ENCODE measurements around the gene MEOX2. TPM values are rescaled to one million over a fixed set of nuclear protein-coding genes. Genes with fewer than 3 reads are reported as not detected.

MEOX2 gene
- total RNA-seq, 6 experiments from 2014 or later, result 0.14 to 0.54 (median 0.33) TPM; not detected in 1

DNA sequence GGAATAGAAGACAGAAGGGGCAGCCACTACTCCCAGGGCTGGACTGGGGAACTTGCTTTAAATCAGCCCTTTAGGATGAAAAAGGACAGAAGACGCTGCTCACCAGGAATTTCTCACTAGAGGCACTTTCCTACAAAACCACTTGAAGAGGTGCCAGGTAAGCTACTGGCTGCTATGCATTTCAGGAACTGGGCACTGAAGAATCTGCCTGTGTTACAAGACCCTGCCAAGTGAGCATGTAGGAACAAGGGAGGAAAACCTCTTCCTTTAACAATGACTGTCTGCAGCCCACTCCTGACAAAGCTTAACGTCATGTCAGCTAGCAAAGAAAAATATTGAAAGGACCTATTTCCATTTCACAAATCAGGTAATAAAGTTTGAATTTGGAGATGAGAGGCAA lies 118.8 kb downstream of the MEOX2 start:
- Histone ChIP-seq H3K9me3 (no peaks in the 10 kb centered on the region), H3K4me3 (no peak overlapping the region), H3K4me1 (peaks cover 0 to 35% (median 0%) of the 10 kb centered on the region in 4 donors), H3K27me3 (no peaks in the 10 kb centered on the region), H3K27ac (peak overlapping the region in 1 of 3 donors; percentile 12), H3K36me3 (no peaks in the 10 kb centered on the region)
- intact Hi-C loops (cut with DNase I), result no loop called here
- ATAC-seq (peak in 2 of 4 donors; percentile 14 to 21), DNase-seq (no peak)
- WGBS (ENCODE audit: insufficient coverage, low coverage, low lambda C conversion rate, missing lambda C conversion rate), result 28% methylated on average over 2 of the region's 2 CpGs
- TF ChIP-seq, protein P1, sequence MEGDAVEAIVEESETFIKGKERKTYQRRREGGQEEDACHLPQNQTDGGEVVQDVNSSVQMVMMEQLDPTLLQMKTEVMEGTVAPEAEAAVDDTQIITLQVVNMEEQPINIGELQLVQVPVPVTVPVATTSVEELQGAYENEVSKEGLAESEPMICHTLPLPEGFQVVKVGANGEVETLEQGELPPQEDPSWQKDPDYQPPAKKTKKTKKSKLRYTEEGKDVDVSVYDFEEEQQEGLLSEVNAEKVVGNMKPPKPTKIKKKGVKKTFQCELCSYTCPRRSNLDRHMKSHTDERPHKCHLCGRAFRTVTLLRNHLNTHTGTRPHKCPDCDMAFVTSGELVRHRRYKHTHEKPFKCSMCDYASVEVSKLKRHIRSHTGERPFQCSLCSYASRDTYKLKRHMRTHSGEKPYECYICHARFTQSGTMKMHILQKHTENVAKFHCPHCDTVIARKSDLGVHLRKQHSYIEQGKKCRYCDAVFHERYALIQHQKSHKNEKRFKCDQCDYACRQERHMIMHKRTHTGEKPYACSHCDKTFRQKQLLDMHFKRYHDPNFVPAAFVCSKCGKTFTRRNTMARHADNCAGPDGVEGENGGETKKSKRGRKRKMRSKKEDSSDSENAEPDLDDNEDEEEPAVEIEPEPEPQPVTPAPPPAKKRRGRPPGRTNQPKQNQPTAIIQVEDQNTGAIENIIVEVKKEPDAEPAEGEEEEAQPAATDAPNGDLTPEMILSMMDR (IDR thresholded peaks at IDR 0.05), result no peak
- no peak for TF ChIP-seq POLR2A (IDR thresholded peaks at IDR 0.05)

DNA sequence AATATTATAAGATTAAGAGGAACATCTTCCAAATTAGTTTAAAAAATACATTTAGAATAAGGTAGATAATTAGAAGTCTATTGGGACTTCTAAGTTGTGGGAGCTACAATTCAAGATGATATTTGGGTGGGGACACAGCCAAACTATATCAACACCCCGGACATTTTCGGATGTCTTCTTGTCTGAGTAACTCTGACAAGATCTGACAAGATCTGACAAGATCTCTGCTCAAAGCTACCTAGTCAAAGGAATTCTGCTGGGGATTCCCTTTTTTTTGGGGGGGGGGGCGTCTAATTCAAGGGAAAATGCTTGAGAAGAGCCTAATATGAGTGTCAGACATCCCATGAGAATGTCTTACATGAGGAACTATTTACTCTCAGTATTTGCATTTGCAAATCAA lies 119.4 kb downstream of the MEOX2 start:
- intact Hi-C loops (cut with DNase I), result no loop called here
- DNase-seq (no peak), ATAC-seq (peak in 1 of 4 donors; percentile 24)
- TF ChIP-seq, protein P1 (IDR thresholded peaks at IDR 0.05), result no peak
- no peak for TF ChIP-seq POLR2A (IDR thresholded peaks at IDR 0.05)
- Histone ChIP-seq H3K4me1 (peaks cover 0 to 39% (median 0%) of the 10 kb centered on the region in 4 donors), H3K36me3 (no peaks in the 10 kb centered on the region), H3K27ac (peak overlapping the region in 1 of 3 donors; percentile 17), H3K27me3 (no peaks in the 10 kb centered on the region), H3K9me3 (no peaks in the 10 kb centered on the region), H3K4me3 (no peak overlapping the region)
- WGBS (ENCODE audit: insufficient coverage, low coverage, low lambda C conversion rate, missing lambda C conversion rate), result 60% methylated on average over 3 of the region's 3 CpGs

DNA sequence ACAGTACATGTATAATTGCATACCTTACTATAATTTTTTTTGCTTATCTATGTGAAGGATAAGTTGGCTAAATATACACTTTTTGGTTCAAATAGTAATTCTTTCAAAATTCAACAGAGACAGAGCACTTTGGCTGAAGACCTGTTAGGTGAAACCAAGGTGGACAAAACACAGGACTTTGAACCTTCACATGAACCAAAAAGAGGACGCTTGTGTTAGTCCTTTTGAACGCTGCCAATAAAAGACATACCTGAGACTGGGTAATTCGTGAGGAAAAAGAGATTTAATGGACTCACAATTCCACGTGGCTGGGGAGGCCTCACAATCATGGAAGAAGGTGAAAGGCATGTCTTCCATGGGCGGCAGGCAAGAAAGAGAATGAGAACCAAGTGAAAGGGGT lies 120.0 kb downstream of the MEOX2 start:
- peak; percentile 27 to 71 (median 63) for ATAC-seq
- TF ChIP-seq, protein P1 (IDR thresholded peaks at IDR 0.05), result no peak
- no peak for TF ChIP-seq POLR2A (IDR thresholded peaks at IDR 0.05)
- no peaks in the 10 kb centered on the region for H3K27me3 ChIP-seq

DNA sequence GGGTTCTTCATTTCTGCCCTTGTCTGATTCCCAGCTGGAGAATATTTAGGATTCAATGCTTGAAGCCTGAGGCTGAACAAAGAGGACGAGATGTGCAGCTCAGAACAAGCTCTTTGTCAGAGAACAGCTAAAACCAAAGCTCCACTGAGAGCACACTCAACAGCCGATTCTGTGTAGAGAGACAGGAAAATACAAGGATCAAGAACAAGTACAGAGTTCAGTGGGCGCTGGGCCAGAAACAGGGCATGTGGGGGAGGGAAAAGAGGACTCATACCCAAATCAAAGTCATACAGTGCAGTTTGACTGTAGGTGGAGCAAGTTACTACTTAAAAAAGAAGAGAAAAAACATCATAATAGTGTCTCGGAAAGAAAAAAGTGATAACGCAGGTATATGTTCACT lies 124.6 kb downstream of the MEOX2 start, which contains the start of gene AGMO:
Gene AGMO, minus strand, starts transcription at position 181 of the 400 bp plus-strand sequence.
- no peaks in the 10 kb centered on the region for H3K36me3 ChIP-seq
- H3K27ac ChIP-seq, result peak within 1 kb of the TSS; percentile 72 to 88 (median 75)
- peak; percentile 82 to 94 (median 90) for ATAC-seq
- intact Hi-C loops (cut with DNase I), result no loop called here
- peaks cover 0 to 17% (median 0%) of the 10 kb centered on the region in 4 donors for H3K4me1 ChIP-seq
- DNase-seq, result peak; percentile 89 to 93 (median 89)
- TF ChIP-seq, protein P1 (IDR thresholded peaks at IDR 0.05), result peak; percentile 36 to 54 (median 44)
- peak; percentile 71 for TF ChIP-seq POLR2A (IDR thresholded peaks at IDR 0.05)
- 15% methylated on average over 5 of the region's 5 CpGs for WGBS (ENCODE audit: insufficient coverage, low coverage, low lambda C conversion rate, missing lambda C conversion rate)
- H3K4me3 ChIP-seq, result peak within 1 kb of the TSS; percentile 24 to 59 (median 48)
- H3K27me3 ChIP-seq, result no peaks in the 10 kb centered on the region
- no peaks in the 10 kb centered on the region for H3K9me3 ChIP-seq

More for the DNA sequence above, 120.0 kb downstream of the MEOX2 start:
- Histone ChIP-seq H3K36me3 (no peaks in the 10 kb centered on the region), H3K4me3 (no peak overlapping the region), H3K9me3 (no peaks in the 10 kb centered on the region), H3K27ac (peak overlapping the region in 2 of 3 donors; percentile 17 to 46), H3K4me1 (peaks cover 0 to 34% (median 0%) of the 10 kb centered on the region in 4 donors)
- intact Hi-C loops (cut with DNase I), result no loop called here
- no peak for DNase-seq
- WGBS (ENCODE audit: insufficient coverage, low coverage, low lambda C conversion rate, missing lambda C conversion rate), result 30% methylated on average over 5 of the region's 5 CpGs

Other genes with a start within 250 kb of the MEOX2 start
- 10 to 100 TPM; 20.8 to 58.9 (median 33.7) TPM for gene AGMO, start 124.7 kb downstream of the MEOX2 start, total RNA-seq

Data from right lobe of liver (tissue), 6 donors.